HepG2 (cell line): Measurements from ENCODE around the gene ALPK1. TPM values are rescaled to one million over a fixed set of nuclear protein-coding genes. Genes with fewer than 3 reads are reported as not detected.

Experiments
- ATAC-seq: fragments of 200-7000 bp; cut with Tn5 transposase; 3 replicates; pipeline ENCODE4 v1.9.1; 2020; ENCODE audit warnings: mild to moderate bottlenecking, moderate library complexity
- BruUV-seq: library from RNA; stranded (reverse); fragments of 400-500 nt; replicated peaks from 2 replicates; lab custom pipeline; 2021; lab: Mats Ljungman, UMichigan
- CTCF ChIA-PET: fragments of 300-600 bp; formaldehyde crosslinking; extraction: SDS; loops from one replicate; lab custom pipeline; 2021; ENCODE audit warnings: low total read pairs, inconsistent platforms, low intra/inter-chr PET ratio; lab: Yijun Ruan, JAX
- POLR2A ChIA-PET: fragments of 350-600 bp; sonication (Branson Sonifier 250); formaldehyde crosslinking; loops from one replicate; lab custom pipeline; 2020; ENCODE audit warnings: antibody characterized with exemption, inconsistent platforms; lab: Yijun Ruan, JAX
- DNase-seq: peaks from one replicate; pipeline ENCODE4 v3.0.0-alpha.2; 2015; ENCODE audit warnings: low spot score
- FAIRE-seq: peaks from 3 replicates; lab custom pipeline; 2011; peaks lifted over from hg19 to GRCh38; lab: Jason Lieb, UNC
- H2AFZ ChIP-seq: one replicate; pipeline ENCODE4 v1.6.1; 2011; ENCODE audit warnings: low read length, inconsistent platforms
- H3K27ac ChIP-seq: fragments of 300-600 bp; 3 replicates; pipeline ENCODE4 v1.8.0; 2011; ENCODE audit warnings: mixed run types, mild to moderate bottlenecking, mixed read lengths, low read length, inconsistent platforms; ENCODE audit not compliant: insufficient read depth; ENCODE audit errors: extremely low read length
- H3K27me3 ChIP-seq, 2 experiments: fragments of 200-600 bp in 1 of 2; 2 replicates in 1 of 2; 3 replicates in 1 of 2; pipeline versions ENCODE4 v1.6.0 to v1.8.0; 2011; ENCODE audit warnings: low read length in 2 of 2, mild to moderate bottlenecking in 2 of 2, moderate library complexity in 2 of 2, inconsistent platforms in 1 of 2; ENCODE audit not compliant: insufficient read depth in 2 of 2, control insufficient read depth in 1 of 2
- H3K36me3 ChIP-seq, 2 experiments: fragments of 200-600 bp in 1 of 2; replicated peaks in 1 of 2; 2 replicates in 1 of 2; 3 replicates in 1 of 2; pipeline versions ENCODE4 v1.5.1 to v1.8.0; 2011; ENCODE audit warnings: low read length in 2 of 2, inconsistent platforms in 1 of 2; ENCODE audit not compliant: insufficient read depth in 2 of 2, control insufficient read depth in 1 of 2
- H3K4me1 ChIP-seq: 2 replicates; pipeline ENCODE4 v1.5.1; 2012; ENCODE audit warnings: low read length, inconsistent platforms; ENCODE audit not compliant: insufficient read depth
- H3K4me2 ChIP-seq: 2 replicates; pipeline ENCODE4 v1.6.0; 2011; ENCODE audit warnings: low read depth, low read length, inconsistent platforms
- H3K4me3 ChIP-seq, 3 experiments: fragments of 200-600 bp in 1 of 3; sonication (generic), shearing (Covaris generic) in 1 of 3; replicated peaks in 1 of 3; 2 replicates each; pipeline ENCODE4 v1.5.1; 2011 to 2016; ENCODE audit warnings: low read length in 3 of 3, inconsistent platforms in 2 of 3, low read depth in 2 of 3, mild to moderate bottlenecking in 2 of 3, control low read depth in 1 of 3, mixed read lengths in 1 of 3; ENCODE audit not compliant: insufficient read depth in 1 of 3
- H3K79me2 ChIP-seq: one replicate; pipeline ENCODE4 v1.6.1; 2011; ENCODE audit warnings: low read length, inconsistent platforms; ENCODE audit not compliant: insufficient read depth
- H3K9ac ChIP-seq: 2 replicates; pipeline ENCODE4 v1.6.0; 2011; ENCODE audit warnings: mild to moderate bottlenecking, low read depth, low read length, inconsistent platforms; ENCODE audit not compliant: insufficient read depth
- H3K9me3 ChIP-seq: 2 replicates; pipeline ENCODE4 v1.5.1; 2012; ENCODE audit warnings: mild to moderate bottlenecking, low read length
- H4K20me1 ChIP-seq: 2 replicates; pipeline ENCODE4 v1.6.0; 2011; ENCODE audit warnings: inconsistent platforms, mild to moderate bottlenecking, low read length, moderate library complexity; ENCODE audit not compliant: insufficient read depth
- CEBPB ChIP-seq: IDR thresholded peaks from 2 replicates; pipeline ENCODE4 v1.6.1; 2011; ENCODE audit warnings: low read depth, low read length, improper control_type of control experiment, borderline replicate concordance
- CEBPG ChIP-seq: IDR thresholded peaks from 2 replicates; pipeline ENCODE4 v1.6.1; 2016
- E2F2 ChIP-seq: sonication (generic); formaldehyde crosslinking; IDR thresholded peaks from 2 replicates; pipeline ENCODE4 v1.4.0; 2020; ENCODE audit warnings: missing genetic modification reagents, borderline replicate concordance
- FOXP1 ChIP-seq, 2 experiments: fragments of 450-650 bp in 1 of 2; IDR thresholded peaks; 2 replicates each; pipeline ENCODE4 v1.6.1; 2017 to 2018; ENCODE audit warnings: antibody characterized with exemption in 1 of 2
- IRX3 ChIP-seq: sonication (generic); formaldehyde crosslinking; IDR thresholded peaks from 2 replicates; pipeline ENCODE4 v1.8.1; 2023; ENCODE audit warnings: mild to moderate bottlenecking, low read depth, missing genetic modification reagents, borderline replicate concordance
- KDM5B ChIP-seq: sonication (generic); formaldehyde crosslinking; IDR thresholded peaks from 2 replicates; pipeline ENCODE4 v1.4.0; 2020; ENCODE audit warnings: missing genetic modification reagents, mild to moderate bottlenecking, borderline replicate concordance
- NR2F2 ChIP-seq: IDR thresholded peaks from 2 replicates; pipeline ENCODE4 v1.6.1; 2012; ENCODE audit warnings: low read depth, inconsistent platforms, borderline replicate concordance
- NRL ChIP-seq: sonication (generic); formaldehyde crosslinking; IDR thresholded peaks from 2 replicates; pipeline ENCODE4 v1.5.0; 2020; ENCODE audit warnings: missing genetic modification reagents, mild to moderate bottlenecking, moderate library complexity, borderline replicate concordance
- TFDP2 ChIP-seq: sonication (generic); formaldehyde crosslinking; IDR thresholded peaks from 2 replicates; pipeline ENCODE4 v1.4.0; 2020; ENCODE audit warnings: missing genetic modification reagents
- ZBTB21 ChIP-seq: sonication (generic); formaldehyde crosslinking; IDR thresholded peaks from 2 replicates; pipeline ENCODE4 v1.4.0; 2020; ENCODE audit warnings: missing genetic modification reagents
- ZC3H13 ChIP-seq: sonication (generic); formaldehyde crosslinking; IDR thresholded peaks from 2 replicates; pipeline ENCODE4 v1.8.1; 2023; ENCODE audit warnings: mild to moderate bottlenecking, missing genetic modification reagents, moderate library complexity
- ZFX ChIP-seq: sonication (generic); formaldehyde crosslinking; IDR thresholded peaks from 2 replicates; pipeline ENCODE4 v1.4.0; 2020; ENCODE audit warnings: mild to moderate bottlenecking, low read depth, missing genetic modification reagents, moderate library complexity
- ZNF678 ChIP-seq: sonication (generic); formaldehyde crosslinking; IDR thresholded peaks from 2 replicates; pipeline ENCODE4 v1.4.0; 2020; ENCODE audit warnings: mild to moderate bottlenecking, missing genetic modification reagents
- ZNF724P ChIP-seq: sonication (generic); formaldehyde crosslinking; IDR thresholded peaks from 2 replicates; pipeline ENCODE4 v1.8.0; 2022; ENCODE audit warnings: missing genetic modification reagents, borderline replicate concordance
- ZNF792 ChIP-seq: IDR thresholded peaks from 2 replicates; pipeline ENCODE4 v1.6.1; 2016
- WGBS: methylation state at CpG from one replicate; pipeline ENCODE4 v1.1.6; 2017; ENCODE audit warnings: low lambda C conversion rate; 5-methylcytosine and 5-hydroxymethylcytosine counted together
- in situ Hi-C: cut with HindIII; loops from 2 replicates; pipeline ENCODE4 v1.10.0; 2017; ENCODE audit warnings: low pct_unique_long_range_greater_than_20kb; ENCODE audit not compliant: extremely low pct_ligation_motif_present
- intact Hi-C: fragments of 100-400 bp; cut with micrococcal nuclease; formaldehyde crosslinking; loops from one replicate; pipeline ENCODE4 v1.10.0; 2022; ENCODE audit not compliant: unreplicated experiment
- polyA plus RNA-seq, 8 experiments: library from polyadenylated mRNA; depleted of rRNA in 3 of 8; stranded (reverse) in 7 of 8; unstranded in 1 of 8; fragments of >200 nt; fragmentation: Illumina TruSeq in 4 of 8; extraction: Trizol in 4 of 8; gene quantifications; 2 replicates each; pipeline versions ENCODE4 v1.2.1 to v1.2.3, GENCODE V29; 2011 to 2016; ENCODE audit warnings: low read depth in 4 of 8, missing spikeins in 1 of 8, mixed read lengths in 1 of 8; ENCODE audit not compliant: insufficient read depth in 1 of 8
- total RNA-seq, 5 experiments: library from RNA; depleted of rRNA; stranded (reverse); fragments of >200 nt; fragmentation: Illumina TruSeq; extraction: Trizol; gene quantifications; 2 replicates each; pipeline ENCODE4 v1.2.3, GENCODE V29; 2016; ENCODE audit warnings: low read depth in 1 of 5

Gene ALPK1
- total and polyA plus RNA-seq, 2 of the 13 experiments (the other 11 are each of a cell fraction or from before 2014, with no cell fraction given): 0.61 to 1.3 TPM

- no peak for TF ChIP-seq NRL (CRISPR knock-in tag)
- TF ChIP-seq ZNF792: no peak
- TF ChIP-seq IRX3 (CRISPR knock-in tag): no peak
- TF ChIP-seq ZBTB21 (CRISPR knock-in tag): no peak
Measured at GRCh38 chr4:112332398-112332797, 35.2 kb downstream of the ALPK1 start (continued).

GRCh38 chr4:112340023-112340422 lies 42.9 kb downstream of the ALPK1 start:
- WGBS: 67% methylated on average over 6 of the region's 6 CpGs
- Histone ChIP-seq H3K27me3 (no peaks in the 10 kb centered on the region), H3K4me3 (no peak overlapping the region), H3K4me2 (no peak overlapping the region), H3K4me1 (no peaks in the 10 kb centered on the region), H3K9me3 (no peaks in the 10 kb centered on the region), H2AFZ (no peak overlapping the region), H3K27ac (no peak overlapping the region), H4K20me1 (no peaks in the 10 kb centered on the region), H3K79me2 (no peaks in the 10 kb centered on the region), H3K36me3 (no peaks in the 10 kb centered on the region), H3K9ac (no peak overlapping the region)
- TF ChIP-seq CEBPB (peak; percentile 92), ZNF678 (CRISPR knock-in tag) (no peak), CEBPG (CRISPR knock-in tag) (peak; percentile 30; the same call in 1 of the 2 replicates)
- ChIA-PET POLR2A (no interaction called here), CTCF (no interaction called here)
- intact Hi-C loops: no loop called here
- in situ Hi-C loops: loop anchor here (25.0 kb wide), 2 partner anchors 422 to 597 kb away; no protein-coding TSS in a partner anchor
- no TSS peak for BruUV-seq
- DNase-seq: no peak
- FAIRE-seq: no peak
- ATAC-seq: no peak

GRCh38 chr4:112341033-112341432 lies 43.9 kb downstream of the ALPK1 start:
- no TSS peak for BruUV-seq

More at GRCh38 chr4:112341033-112341432, 43.9 kb downstream of the ALPK1 start:
- Histone ChIP-seq H3K4me1 (no peaks in the 10 kb centered on the region), H4K20me1 (no peaks in the 10 kb centered on the region), H3K9me3 (no peaks in the 10 kb centered on the region), H3K36me3 (no peaks in the 10 kb centered on the region), H2AFZ (no peak overlapping the region), H3K79me2 (no peaks in the 10 kb centered on the region), H3K27ac (no peak overlapping the region), H3K9ac (no peak overlapping the region), H3K4me3 (no peak overlapping the region), H3K4me2 (no peak overlapping the region), H3K27me3 (no peaks in the 10 kb centered on the region)
- ATAC-seq (no peak), DNase-seq (no peak), FAIRE-seq (no peak)
- in situ Hi-C loops (loop anchor here (25.0 kb wide), 2 partner anchors 421 to 596 kb away; no protein-coding TSS in a partner anchor), intact Hi-C loops (no loop called here)
- WGBS: 67% methylated on average over 5 of the region's 5 CpGs
- no peak for TF ChIP-seq ZFX (CRISPR knock-in tag)
- TF ChIP-seq KDM5B (CRISPR knock-in tag): no peak
- TF ChIP-seq ZC3H13 (CRISPR knock-in tag): no peak
- no peak for TF ChIP-seq ZNF724P (CRISPR knock-in tag)
- no peak for TF ChIP-seq FOXP1 (IDR thresholded peaks at IDR 0.05)
- no peak for TF ChIP-seq FOXP1 (CRISPR knock-in tag; IDR thresholded peaks at IDR 0.05)
- no peak for TF ChIP-seq TFDP2 (CRISPR knock-in tag)
- no peak for TF ChIP-seq NR2F2
- TF ChIP-seq E2F2 (CRISPR knock-in tag): no peak
- CTCF ChIA-PET: no interaction called here
- POLR2A ChIA-PET: no interaction called here
